ENCODE results near the gene RHBG.

The RHBG gene

DNA sequence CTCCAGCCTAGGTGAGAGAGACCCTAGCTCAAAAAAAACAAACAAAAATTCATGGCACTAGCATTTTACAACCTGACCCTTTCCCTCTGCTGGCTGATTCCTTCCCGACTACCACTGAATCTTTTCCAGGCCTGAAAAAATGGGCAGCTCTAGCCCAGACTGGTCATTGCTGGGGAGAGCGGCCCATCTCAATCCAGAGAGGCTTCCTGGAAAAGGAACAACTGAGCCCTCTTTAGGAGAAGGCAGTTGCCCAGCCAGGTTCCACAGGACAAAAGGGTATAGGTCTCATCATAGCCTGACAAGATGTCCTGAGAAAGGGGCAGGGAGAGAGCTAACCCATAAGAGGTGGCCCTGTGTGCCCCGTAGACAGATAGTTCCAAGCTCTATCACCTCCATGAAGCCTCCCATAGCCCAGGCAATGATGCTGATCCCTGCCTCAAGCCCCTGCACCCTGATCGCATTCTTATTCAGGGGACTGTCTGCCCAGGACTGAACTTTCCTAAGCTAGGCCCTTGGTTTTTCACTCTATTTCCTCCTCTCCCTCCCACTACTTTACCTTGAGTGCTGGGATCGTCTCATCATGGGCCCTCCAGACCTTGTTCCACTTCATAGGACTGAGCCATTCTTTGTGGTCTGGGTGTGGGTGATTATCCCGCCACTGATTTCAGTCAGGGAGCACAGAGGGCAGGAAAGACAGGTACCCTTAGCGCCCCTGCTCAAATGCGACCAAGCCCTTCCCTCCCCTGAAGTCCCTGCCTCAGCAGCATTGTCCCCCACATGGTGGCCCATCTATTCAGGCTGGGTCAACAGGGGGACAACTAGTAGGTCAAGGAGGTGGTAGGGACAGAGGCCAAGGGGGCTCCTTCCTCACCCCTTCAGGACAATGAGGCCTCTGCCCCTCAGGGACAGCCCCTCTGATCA, 18.2 kb downstream of the RHBG start:
- no peak for DNase-seq

DNA sequence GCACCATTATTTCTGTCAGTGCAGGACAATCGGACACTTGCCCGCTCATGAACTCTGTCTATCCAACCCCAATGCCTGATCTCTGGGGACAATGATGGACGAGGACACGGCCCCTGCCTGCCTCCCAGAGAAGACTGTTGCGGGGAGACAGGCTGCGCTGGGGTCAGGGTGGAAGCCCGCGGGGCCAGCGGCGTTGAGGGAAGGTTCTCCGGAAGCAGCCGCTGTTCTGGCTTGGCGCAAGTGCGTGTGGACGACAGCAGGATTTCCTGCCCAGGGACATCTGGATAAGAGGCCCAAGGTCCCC, 18.8 kb downstream of the RHBG start:
- DNase-seq, result no peak

DNA sequence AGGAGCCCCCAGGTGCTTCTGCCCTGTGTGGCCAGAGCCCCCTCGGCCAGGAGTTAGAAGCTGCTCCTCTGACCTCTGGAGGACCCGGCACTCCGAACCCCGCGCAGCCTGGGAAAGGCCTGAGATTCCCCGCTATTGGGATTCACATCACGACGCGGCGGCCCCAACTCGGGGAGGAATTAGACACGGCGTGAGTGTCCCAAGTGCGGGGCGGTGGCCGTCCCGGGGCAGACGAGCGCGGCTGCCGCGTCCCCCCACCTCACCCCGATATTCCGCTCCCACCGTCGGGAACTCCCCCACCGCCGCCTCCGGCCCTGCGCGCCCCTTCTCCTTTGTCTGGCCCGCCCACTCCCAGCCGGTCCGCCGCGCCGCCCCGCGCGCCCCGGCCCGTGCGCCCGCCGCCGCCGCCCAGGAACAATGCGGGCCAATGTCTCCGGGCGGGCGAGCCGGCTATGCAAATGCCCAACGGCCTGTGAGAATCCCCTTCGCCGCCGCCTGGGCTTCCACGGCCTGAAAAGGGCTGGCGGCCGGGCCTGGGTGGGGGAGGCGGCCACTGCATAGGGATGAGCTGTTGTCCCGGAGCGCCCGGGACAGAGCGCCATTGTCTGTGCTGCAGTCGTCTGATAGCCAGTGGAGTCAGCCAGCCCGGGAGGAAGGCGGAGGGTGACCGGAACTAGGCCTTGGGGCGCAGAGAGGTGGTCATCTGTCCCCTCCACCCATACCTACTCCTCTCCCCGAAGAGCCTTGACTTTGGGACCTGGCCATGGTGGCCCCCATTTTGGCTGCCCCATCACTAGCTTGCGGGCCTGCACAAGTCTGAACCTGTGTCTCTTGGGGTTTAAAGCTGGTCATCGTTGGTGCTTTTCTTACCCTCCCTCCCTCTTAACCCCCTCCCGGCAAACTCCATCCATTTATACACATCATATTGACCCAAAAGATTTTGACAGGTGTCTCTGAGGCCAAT, 19.4 kb downstream of the RHBG start:
- DNase-seq, result no peak

DNA sequence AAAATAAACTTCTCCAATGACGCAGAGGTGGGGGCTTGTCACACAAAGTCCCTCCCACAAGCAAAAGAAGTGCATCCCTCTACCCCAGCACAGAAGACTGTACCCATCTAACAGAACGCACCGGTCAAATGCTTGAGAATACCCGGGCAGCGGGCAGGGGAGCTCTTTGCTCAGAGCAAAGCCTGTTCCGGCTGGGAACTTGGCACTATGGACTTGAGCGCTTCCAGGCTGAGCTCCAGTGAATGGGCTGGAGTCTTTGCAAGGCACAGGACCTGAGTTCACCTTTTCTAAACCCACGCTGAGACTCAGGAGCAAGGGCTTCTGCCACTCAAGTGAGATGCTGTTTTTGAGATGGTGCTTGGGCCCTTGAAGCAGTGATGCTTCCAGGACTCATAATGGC, 20.3 kb downstream of the RHBG start:
- no peak for DNase-seq

DNA sequence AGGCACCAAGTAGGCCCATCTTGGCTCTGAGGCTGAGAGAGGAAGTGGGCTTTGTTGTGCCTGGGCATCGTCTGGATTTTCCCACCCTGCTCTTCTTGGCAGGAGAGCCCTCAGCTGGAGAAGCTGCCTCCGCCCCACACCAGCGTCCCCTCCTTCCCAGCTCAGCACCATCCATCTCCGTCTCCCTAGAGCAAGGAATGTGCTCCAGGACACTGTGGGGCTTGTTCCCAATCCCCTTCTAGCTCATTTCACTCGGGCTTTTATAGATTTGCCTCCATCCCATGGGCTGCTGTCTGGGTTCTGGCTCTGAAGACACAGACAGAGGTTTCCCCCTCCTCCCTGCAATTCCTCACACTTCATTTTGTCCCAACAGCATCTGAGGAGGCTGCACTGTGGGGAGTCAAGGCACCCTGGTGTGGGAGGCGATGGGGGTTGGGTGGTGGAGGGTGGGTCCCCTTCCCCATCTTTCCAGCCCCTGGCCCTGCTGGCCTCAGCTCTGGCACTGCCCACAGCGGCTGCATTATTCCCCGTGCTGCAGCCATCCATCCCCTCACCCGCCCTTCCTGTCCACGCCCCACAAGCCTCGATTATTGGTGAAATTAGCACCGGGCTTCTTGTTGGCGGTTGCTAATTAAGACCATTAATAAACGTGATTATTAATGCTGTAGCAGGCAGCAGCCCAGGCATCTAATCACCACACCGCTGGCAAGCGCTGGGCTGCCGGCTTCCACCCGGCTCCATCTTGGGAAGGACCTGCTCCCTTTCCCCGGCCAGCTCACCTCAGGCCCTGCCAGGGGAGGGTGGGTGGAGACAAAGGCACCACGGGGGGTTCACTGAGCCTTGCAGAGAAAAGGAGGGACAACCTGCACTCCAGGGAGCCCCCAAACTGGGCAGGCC, 21.7 kb downstream of the RHBG start:
- DNase-seq, result no peak

DNA sequence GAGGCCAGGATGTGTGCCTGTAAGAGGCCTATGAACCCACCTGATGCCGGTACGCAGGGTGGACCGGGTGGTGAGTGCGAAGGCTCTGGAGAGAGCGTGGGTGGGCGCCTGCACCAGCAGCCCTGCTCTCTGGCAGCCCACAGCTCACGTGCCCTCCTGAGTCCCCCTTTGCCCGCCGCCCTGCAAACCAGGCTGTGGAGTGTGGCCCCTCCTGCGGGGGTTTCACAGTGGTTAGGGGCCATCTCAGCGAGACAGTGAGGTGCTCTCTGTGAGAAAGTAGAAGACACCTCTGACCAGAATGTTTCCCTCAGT, 22.3 kb downstream of the RHBG start:
- no peak for DNase-seq

DNA sequence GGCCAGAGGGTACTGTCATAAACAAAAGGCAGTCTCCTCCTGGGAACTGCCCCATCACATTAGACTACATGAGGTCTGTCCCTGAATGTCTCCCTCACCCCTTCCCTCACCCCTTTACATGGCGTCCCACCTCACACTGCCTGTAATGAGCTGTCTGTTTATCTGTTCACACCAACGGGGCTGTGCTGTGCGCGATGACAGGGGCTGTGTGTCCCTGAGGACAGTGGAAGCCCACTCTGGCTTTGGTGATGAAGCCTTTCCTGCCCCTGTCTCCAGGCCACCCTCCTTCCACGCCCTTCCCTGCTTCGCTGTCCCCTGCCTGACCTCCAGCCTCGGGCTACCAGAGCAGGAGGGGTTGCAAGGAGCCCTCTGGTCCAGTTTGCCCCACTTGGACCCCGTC, 22.7 kb downstream of the RHBG start:
- no peak for DNase-seq

DNA sequence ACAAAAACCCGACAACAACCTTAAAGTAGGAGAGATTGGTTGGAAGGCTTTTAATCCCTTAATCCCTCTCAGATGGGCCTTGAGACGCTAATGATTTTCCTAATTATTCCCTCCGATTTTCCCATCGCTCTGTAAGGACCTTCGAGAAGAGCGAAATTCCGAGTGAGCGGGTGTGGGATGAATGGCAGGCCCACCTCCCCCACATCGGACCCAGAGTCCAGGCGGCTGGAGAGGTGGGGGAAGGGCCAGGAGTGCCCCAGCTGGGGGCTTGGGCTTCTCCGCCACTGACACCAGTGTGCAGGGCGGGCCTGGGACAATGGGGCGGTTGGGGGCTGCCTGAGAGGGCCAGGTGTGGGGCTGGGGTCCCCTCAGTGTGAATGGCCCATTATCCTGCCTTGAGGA, 23.4 kb downstream of the RHBG start:
- no peak for DNase-seq

DNA sequence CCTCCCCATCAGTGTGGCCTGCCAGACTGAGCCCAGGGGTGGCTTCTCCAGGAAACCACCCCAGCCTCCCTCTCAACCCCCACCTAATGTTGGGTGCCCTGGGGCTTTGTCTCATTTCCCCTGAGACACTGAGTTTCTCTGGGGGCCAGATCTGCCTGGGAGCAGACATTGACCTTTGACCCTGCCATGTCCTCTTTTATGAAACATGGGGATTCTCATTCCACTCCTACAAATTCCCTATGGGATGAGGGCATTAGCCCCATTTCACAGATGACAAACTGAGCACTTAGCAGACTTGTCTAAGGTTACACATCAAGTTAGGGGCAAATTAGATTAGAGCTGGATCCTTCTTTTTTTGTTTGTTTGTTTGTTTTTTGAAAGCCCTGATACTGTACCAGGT, 24.1 kb downstream of the RHBG start:
- no peak for DNase-seq

DNA sequence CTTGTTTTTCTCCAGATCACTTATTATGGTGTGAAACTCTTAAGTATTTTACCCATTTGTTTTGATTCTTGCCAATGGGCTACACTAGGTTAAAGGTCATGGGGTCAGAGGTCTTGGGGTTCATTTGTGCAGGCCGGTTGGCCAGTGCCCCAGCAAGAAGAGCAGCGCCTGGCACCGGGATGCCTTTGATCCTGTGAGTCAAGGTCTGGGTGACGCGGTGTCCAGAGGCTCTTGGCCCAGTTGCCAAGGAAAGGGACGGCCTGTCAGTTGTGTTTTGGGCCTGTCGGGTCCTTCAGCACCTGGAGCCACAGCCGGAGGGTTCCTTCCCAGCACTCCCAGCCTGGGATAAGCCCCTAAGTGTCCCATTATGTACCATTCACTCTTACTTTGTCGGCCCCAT, 25.1 kb downstream of the RHBG start:
- DNase-seq, result no peak

DNA sequence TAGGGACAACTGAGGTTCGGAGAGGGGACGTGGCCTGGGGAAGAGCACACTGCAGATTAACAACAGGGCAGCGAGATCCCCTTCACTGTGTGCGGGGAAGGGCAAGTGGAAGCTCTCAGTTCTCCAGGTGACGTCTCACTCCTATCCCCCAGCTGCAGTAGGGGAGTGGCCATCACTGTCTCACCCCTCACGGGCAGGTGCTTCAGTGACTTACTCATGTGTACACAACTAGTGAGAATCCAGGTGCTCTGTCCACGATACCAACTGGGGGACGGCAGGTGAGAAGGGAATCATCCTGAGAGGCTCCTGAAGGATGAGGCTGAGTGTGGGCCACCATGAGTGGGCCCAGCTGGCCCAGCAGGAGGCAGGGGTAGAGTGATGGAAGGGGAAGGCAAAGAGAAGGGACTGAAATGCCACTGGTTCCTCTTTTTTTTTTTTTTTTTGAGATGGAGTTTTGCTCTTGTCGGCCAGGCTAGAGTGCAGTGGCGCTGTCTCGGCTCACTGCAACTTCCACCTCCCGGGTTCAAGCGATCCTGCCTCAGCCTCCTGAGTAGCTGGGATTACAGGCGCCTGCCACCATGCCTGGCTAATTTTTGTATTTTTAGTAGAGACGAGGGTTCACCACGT, 25.9 kb downstream of the RHBG start:
- no peak for DNase-seq

DNA sequence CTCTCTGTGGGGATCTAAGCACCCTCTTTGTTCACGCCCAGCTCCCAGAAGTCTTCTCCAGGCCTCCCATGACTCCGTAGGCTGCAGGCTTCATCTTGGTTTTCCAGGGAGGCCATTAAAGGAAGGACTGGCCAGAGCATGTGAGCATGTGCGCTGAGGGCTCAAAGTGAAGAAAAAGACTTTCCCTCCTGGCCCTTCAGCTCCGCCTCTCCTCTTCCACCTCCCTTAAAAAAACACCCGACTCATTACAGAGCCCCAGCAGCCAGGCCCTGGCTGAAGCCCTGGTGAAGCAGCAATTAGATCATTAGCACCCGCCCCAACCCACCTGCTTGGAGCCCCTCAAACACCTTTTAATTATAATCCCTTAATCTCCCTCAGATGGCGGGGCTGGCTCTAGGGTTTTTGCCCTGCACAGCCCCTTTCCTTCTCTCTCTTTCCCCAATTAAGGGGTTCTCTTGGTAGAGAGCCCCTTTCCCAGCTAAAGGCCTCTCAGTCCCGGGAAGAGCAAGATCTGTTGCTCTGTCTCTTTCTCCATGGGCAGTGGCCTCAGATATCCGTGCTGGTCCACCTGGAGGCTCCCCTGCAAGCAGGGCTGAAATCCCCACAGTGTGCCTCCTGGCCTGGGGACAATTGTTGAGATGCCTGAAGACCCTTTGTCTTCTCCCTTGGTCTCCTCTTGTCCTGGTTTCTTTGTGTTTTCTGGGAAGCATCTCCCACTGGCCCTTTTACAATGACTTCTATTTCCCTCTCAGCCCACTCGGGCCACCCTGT, 30.5 kb downstream of the RHBG start:
- DNase-seq, result no peak

DNA sequence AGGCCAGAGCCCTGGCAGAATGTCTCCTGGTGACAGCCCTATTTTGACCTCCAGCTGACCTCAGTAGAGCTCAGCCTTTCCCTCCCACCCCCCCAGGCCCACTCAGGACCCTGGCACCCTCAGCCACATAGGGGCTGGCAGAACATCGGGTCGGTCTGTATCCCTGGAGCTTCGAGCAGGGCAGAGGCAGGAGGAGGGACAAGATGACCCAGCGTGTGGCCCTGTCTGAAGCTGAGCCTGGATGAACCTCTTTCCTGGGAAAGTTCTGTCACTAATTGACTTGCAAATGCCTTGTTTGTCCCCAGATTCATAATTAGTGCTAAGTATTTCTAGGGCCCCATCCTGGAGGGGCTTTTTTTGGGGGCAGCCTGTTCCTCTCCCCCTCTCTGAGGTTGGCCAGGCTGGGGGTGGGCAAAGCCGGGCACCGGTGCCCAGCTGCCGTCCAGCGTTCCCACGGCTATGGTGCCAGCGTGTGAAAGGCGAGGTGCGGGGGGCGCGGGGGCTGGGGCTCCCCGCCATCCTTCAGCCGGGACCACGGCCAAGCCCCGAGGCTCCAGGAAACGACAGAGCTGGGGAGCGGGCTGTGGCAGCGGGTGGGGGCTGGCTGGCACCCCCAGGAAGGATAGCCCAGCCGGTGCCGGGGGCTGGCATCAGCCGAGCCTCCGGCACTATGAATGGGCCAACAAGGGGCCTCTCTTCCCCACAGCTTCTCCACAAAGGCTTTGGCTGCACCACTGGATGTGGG, 31.4 kb downstream of the RHBG start:
- DNase-seq, result no peak

DNA sequence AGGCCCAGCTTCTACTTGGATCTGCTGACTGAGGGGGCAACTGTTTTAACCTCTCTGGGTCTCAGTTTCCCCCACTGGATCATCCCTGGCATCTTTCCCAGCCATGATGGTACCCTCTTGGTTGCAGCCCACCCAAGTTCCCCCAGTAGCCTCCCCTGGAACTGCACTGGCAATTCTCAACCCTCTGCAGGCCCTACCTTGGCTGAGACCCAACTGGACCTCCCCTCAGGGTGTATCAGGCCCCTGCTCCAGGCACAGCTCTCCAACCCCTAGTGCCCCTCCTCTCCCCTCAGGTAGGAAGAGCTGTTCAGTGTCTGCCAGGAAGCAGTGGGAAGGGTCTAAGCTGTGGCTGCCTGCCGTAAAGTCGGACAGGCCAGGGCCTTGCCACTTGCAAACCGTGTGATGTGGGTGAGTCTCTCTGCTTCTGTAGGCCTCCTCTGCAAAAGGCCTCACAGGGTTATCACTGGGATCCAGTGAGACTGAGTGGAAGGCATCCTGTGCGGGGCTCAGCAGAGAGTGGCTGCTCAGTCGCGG, 32.1 kb downstream of the RHBG start:
- DNase-seq, result no peak

DNA sequence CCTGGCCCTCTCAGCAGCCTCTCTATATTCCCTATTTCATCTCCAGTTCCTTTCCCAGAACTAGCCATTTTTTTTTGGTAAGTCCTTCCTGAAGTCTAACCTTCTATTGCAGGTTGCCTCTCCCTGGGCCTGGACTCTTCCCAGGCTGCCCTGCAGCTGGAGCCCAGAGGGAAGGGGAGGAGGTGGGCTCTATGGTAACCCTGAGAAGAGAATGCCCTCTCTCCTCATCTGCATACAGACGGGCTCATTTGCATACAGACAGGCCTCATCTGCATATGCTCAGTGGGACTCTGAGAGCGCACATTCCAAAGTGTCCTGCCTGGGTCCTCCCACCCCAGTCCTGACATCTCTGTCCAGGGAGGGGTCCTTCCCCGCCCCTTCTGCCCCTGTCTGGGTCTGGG, 32.7 kb downstream of the RHBG start:
- no peak for DNase-seq

DNA sequence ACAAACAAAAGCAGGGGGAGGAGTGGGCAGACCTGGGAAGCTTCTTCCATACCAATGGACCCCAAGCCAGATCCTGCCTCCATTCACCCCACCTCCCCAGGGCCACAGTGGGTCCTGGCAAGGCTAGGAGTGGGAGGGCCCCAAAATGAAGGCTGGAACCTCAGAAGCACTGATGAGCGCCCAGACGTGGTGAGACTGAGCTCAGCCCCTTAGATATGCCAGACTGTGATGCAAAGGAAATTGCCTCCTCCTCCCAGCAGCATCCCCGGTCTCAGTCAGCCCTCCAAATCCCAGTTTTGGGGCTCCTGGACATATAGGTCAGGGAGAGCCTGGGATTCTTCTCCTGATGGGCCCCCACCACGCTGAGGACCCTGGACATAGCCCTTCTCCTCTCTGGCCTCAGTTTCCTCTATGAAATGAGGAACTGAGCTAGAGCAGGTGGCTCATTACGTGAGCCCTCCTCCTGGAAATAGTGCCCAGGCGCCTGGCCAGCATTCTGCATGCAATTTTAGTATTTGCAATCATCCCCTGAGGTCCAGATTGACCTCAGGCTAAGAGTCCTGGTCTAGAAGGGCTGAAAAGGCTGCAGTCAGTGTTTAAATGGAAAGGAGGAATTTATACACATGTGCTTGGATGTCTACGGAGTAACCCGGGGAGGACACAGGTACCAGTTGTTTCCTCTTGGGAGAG, 33.5 kb downstream of the RHBG start:
- DNase-seq, result no peak

DNA sequence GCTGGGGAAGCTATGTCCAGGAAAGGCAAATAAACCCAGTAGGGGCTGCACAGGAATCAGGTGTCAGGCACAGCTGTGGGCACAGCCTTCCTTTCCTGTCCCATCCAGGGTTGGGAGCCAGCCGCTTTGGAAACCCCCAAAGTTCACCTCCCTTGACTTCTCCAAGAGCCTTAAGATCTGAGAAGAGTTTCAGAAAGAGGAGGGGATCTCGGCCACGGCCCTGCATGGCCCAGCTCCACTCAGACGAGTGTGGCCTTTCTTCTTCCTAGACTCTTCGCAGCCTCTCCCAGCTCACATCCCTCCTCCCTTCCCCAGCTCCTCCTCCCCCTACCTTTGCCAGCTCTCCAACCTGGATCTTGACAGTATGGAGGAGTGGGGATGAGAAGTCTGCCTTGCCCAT, 36.7 kb downstream of the RHBG start:
- DNase-seq, result no peak

DNA sequence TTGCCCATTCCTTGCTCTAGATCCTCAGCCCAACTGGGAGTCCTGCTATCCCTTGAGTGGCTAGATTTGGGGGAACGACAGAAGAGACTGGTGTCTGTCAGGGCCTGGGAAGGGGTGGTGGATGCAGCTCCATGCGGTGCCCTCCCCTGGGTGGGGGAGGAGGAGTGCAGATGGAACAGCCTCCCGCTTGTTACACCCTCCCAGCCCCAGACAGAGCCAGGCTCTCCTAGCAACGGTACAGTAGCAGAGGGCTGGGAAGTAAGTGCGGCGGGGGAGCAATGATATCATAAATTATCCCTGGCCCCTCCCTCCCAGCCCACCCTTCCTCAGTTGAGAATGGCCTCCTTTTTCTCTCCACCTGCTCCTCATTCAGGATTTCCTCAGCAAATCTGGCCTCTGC, 37.2 kb downstream of the RHBG start:
- DNase-seq, result no peak

DNA sequence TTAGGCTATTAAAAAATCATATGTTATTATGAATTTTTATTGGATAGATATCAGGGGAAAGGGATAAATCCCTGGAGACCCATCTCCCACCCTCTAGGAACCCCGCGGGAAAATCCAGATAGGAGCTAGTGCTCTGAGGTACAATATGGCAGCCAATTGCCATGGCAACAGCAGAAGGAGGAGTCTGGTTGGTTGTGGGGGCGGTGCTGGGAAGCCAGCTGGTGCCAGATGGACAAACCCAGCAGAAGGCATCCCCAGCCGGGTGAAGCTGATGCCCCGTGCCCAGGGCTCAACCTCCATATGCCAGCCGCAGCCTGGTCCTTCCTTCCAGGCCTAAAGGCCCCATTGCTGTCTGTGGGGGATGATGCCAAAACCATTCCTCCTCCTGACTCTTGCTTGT, 38.3 kb downstream of the RHBG start:
- no peak for DNase-seq

DNA sequence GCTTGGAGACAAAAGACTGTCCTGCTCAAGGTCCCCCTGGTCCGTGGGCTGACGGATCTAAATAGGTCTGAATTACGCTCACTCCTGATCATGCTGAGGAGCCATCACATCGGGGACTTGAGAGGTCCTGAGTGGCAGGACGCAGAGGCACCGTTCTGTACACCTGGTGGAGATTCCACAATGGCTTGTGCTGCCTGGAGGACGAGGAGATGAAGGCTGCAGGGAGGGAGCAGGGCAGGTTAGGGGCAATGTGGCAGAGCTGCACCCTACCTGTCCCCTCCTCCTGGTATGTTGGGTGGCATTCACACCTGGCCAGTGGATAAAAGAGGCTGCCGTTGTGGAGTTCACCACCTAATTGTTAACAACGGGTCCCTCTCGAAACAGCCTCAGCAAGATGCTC, 38.7 kb downstream of the RHBG start:
- no peak for DNase-seq

Measured in fibroblast of skin of back (primary cell).